CD4-positive, alpha-beta memory T cell (primary cell): Measurements from ENCODE around the gene SPEF2. TPM values are rescaled to one million over a fixed set of nuclear protein-coding genes. Genes with fewer than 3 reads are reported as not detected.

Experiments used
- CTCF ChIA-PET: fragments of 350-600 bp; sonication (Branson Sonifier 250); formaldehyde crosslinking; loops from one replicate; lab custom pipeline; 2021; ENCODE audit warnings: inconsistent platforms; ENCODE audit not compliant: partially characterized antibody; lab: Charles Lee
- POLR2A ChIA-PET: fragments of 350-600 bp; sonication (Branson Sonifier 250); formaldehyde crosslinking; loops from one replicate; lab custom pipeline; 2021; ENCODE audit not compliant: partially characterized antibody; lab: Charles Lee
- DNase-seq, 5 donors: peaks; one replicate each; pipeline versions ENCODE4 v3.0.0 to v3.0.0-alpha.2; 2020 to 2022; ENCODE audit warnings: mixed read lengths in 1 of 5
- H3K27ac ChIP-seq: one replicate; pipeline ENCODE4 v1.7.0; 2013; ENCODE audit warnings: low read depth, low read length
- H3K27me3 ChIP-seq: 2 replicates; pipeline ENCODE4 v1.7.0; 2013; ENCODE audit warnings: mild to moderate bottlenecking, low read length, moderate library complexity; ENCODE audit not compliant: insufficient read depth
- H3K36me3 ChIP-seq: 2 replicates; pipeline ENCODE4 v1.7.0; 2013; ENCODE audit warnings: mild to moderate bottlenecking, low read length, moderate library complexity; ENCODE audit not compliant: insufficient read depth
- H3K4me1 ChIP-seq: 2 replicates; pipeline ENCODE4 v1.7.0; 2013; ENCODE audit warnings: mild to moderate bottlenecking, low read length, moderate library complexity; ENCODE audit not compliant: insufficient read depth
- H3K4me3 ChIP-seq, 2 donors: one replicate each; pipeline ENCODE4 v1.7.0; 2013; ENCODE audit warnings: low read length in 2 of 2, mild to moderate bottlenecking in 1 of 2
- H3K9me3 ChIP-seq, 2 donors: one replicate each; pipeline ENCODE4 v1.7.0; 2013; ENCODE audit warnings: low read length in 2 of 2, control low read depth in 1 of 2; ENCODE audit not compliant: control insufficient read depth in 1 of 2
- H3K27ac Mint-ChIP-seq, 7 donors: one replicate each; pipeline ENCODE4 v1.8.0; 2020 to 2021; ENCODE audit warnings: mixed read lengths in 7 of 7, mild to moderate bottlenecking in 6 of 7, inconsistent platforms in 3 of 7, moderate library complexity in 3 of 7
- H3K27me3 Mint-ChIP-seq, 2 donors: one replicate each; pipeline ENCODE4 v1.8.0; 2020 to 2021; ENCODE audit warnings: mixed read lengths in 2 of 2
- H3K36me3 Mint-ChIP-seq, 2 donors: one replicate each; pipeline ENCODE4 v1.8.0; 2020 to 2021; ENCODE audit warnings: mixed read lengths in 2 of 2, inconsistent platforms in 1 of 2, mild to moderate bottlenecking in 1 of 2
- H3K4me1 Mint-ChIP-seq, 4 donors: one replicate each; pipeline ENCODE4 v1.8.0; 2020 to 2021; ENCODE audit warnings: mixed read lengths in 4 of 4, mild to moderate bottlenecking in 1 of 4
- H3K4me3 Mint-ChIP-seq, 8 donors: one replicate each; pipeline ENCODE4 v1.8.0; 2020 to 2021; ENCODE audit warnings: mixed read lengths in 8 of 8, mild to moderate bottlenecking in 7 of 8, moderate library complexity in 6 of 8, inconsistent platforms in 3 of 8
- H3K9me3 Mint-ChIP-seq, 8 donors: one replicate each; pipeline ENCODE4 v1.8.0; 2020 to 2021; ENCODE audit warnings: mixed read lengths in 8 of 8, mild to moderate bottlenecking in 5 of 8, inconsistent platforms in 3 of 8, moderate library complexity in 1 of 8
- intact Hi-C: fragments of 100-400 bp; cut with micrococcal nuclease; formaldehyde crosslinking; loops from one replicate; pipeline ENCODE4 v1.15.1; 2023
- polyA plus RNA-seq, 2 donors: library from polyadenylated mRNA; unstranded; fragments of 300-500 nt; fragmentation: Illumina TruSeq; gene quantifications; one replicate each; pipeline ENCODE4 v1.2.3, GENCODE V29; 2021
- total RNA-seq, 2 experiments: library from RNA; stranded (reverse); gene quantifications; one replicate each; pipeline ENCODE4 v1.2.3, GENCODE V29; 2021

The SPEF2 gene
- total and polyA plus RNA-seq, 4 experiments from 2014 or later = 4.0 to 15.4 (median 10.2) TPM

- DNase-seq = peak in 4 of 5 donors; percentile 46 to 62 (median 50)
- intact Hi-C loops = no loop called here
- Histone ChIP-seq H3K4me1 (peaks cover 86% of the 10 kb centered on the region), H3K36me3 (no peaks in the 10 kb centered on the region), H3K27me3 (no peaks in the 10 kb centered on the region), H3K4me3 (no peak overlapping the region), H3K9me3 (no peaks in the 10 kb centered on the region), H3K27ac (peak overlapping the region; percentile 34)
- H3K36me3 Mint-ChIP-seq = peaks cover 0 to 4% of the 10 kb centered on the region in 2 donors
- peak overlapping the region; percentile 39 to 84 (median 72) for H3K4me3 Mint-ChIP-seq
- peaks cover 55 to 90% (median 82%) of the 10 kb centered on the region in 4 donors for H3K4me1 Mint-ChIP-seq
- no peaks in the 10 kb centered on the region for H3K9me3 Mint-ChIP-seq
- POLR2A ChIA-PET = interaction anchor here (0.8 to 27.7 kb wide), 15 partner anchors 10 to 135 kb away, joined by 3 to 1081 read pairs (median 9); partner anchors contain the start of gene IL7R
- H3K27me3 Mint-ChIP-seq = no peaks in the 10 kb centered on the region
- CTCF ChIA-PET = interaction anchor here (0.7 to 6.2 kb wide), 9 partner anchors 12 to 139 kb away, joined by 3 to 52 read pairs (median 6); no protein-coding TSS in a partner anchor
- peak overlapping the region; percentile 71 to 94 (median 86) for H3K27ac Mint-ChIP-seq
Observed at GRCh38 chr5:35789732-35790456, 172.2 kb downstream of the SPEF2 start.

GRCh38 chr5:35790457-35790822 is 172.8 kb downstream of the SPEF2 start:
- Mint-ChIP-seq H3K4me1 (peaks cover 56 to 92% (median 83%) of the 10 kb centered on the region in 4 donors), H3K9me3 (no peaks in the 10 kb centered on the region), H3K27me3 (no peaks in the 10 kb centered on the region), H3K4me3 (peak overlapping the region in 7 of 8 donors; percentile 39 to 84 (median 68)), H3K36me3 (peaks cover 0 to 4% of the 10 kb centered on the region in 2 donors), H3K27ac (peak overlapping the region; percentile 71 to 94 (median 86))
- H3K4me3 ChIP-seq = no peak overlapping the region
- DNase-seq = no peak
- peaks cover 88% of the 10 kb centered on the region for H3K4me1 ChIP-seq
- H3K9me3 ChIP-seq = no peaks in the 10 kb centered on the region
- intact Hi-C loops = no loop called here
- CTCF ChIA-PET = interaction anchor here (0.7 to 6.2 kb wide), 9 partner anchors 12 to 139 kb away, joined by 3 to 52 read pairs (median 6); no protein-coding TSS in a partner anchor
- no peaks in the 10 kb centered on the region for H3K36me3 ChIP-seq
- H3K27ac ChIP-seq = peak overlapping the region; percentile 34
- POLR2A ChIA-PET = interaction anchor here (0.8 to 27.7 kb wide), 15 partner anchors 9 to 134 kb away, joined by 3 to 1081 read pairs (median 9); partner anchors contain the start of gene IL7R
- no peaks in the 10 kb centered on the region for H3K27me3 ChIP-seq

- H3K27me3 Mint-ChIP-seq = no peaks in the 10 kb centered on the region
- H3K4me3 ChIP-seq = no peak overlapping the region
- peaks cover 63 to 92% (median 81%) of the 10 kb centered on the region in 4 donors for H3K4me1 Mint-ChIP-seq
- no peaks in the 10 kb centered on the region for H3K9me3 ChIP-seq
- peak overlapping the region; percentile 84 to 97 (median 89) for H3K27ac Mint-ChIP-seq
- H3K36me3 ChIP-seq = no peaks in the 10 kb centered on the region
- peaks cover 93% of the 10 kb centered on the region for H3K4me1 ChIP-seq
- H3K9me3 Mint-ChIP-seq = peaks cover 0 to 4% (median 0%) of the 10 kb centered on the region in 8 donors
- H3K27ac ChIP-seq = peak overlapping the region; percentile 12
- ChIA-PET CTCF (interaction anchor here (0.9 to 3.8 kb wide), 12 partner anchors 9 to 143 kb away, joined by 3 to 38 read pairs (median 4); partner anchors contain the start of gene IL7R), POLR2A (interaction anchor here (0.9 to 27.7 kb wide), 15 partner anchors 8 to 131 kb away, joined by 3 to 1081 read pairs (median 21); partner anchors contain the start of gene IL7R)
- intact Hi-C loops = loop anchor here (1.0 kb wide), 2 partner anchors 8 to 9 kb away; no protein-coding TSS in a partner anchor
- no peaks in the 10 kb centered on the region for H3K27me3 ChIP-seq
- DNase-seq = peak in 1 of 5 donors; percentile 38
- peaks cover 2% of the 10 kb centered on the region in 2 donors for H3K36me3 Mint-ChIP-seq
- peak overlapping the region in 6 of 8 donors; percentile 58 to 89 (median 62) for H3K4me3 Mint-ChIP-seq
Observed at GRCh38 chr5:35794328-35794619, 176.6 kb downstream of the SPEF2 start.

GRCh38 chr5:35794684-35795375 is 177.2 kb downstream of the SPEF2 start:
- Histone ChIP-seq H3K27ac (peak overlapping the region; percentile 12), H3K36me3 (no peaks in the 10 kb centered on the region), H3K9me3 (no peaks in the 10 kb centered on the region), H3K4me1 (peaks cover 88% of the 10 kb centered on the region), H3K27me3 (no peaks in the 10 kb centered on the region), H3K4me3 (peak overlapping the region in 1 of 2 donors; percentile 22)
- ChIA-PET CTCF (interaction anchor here (0.9 to 3.8 kb wide), 12 partner anchors 9 to 143 kb away, joined by 3 to 38 read pairs (median 4); partner anchors contain the start of gene IL7R), POLR2A (interaction anchor here (0.9 to 27.7 kb wide), 15 partner anchors 9 to 130 kb away, joined by 3 to 1081 read pairs (median 21); partner anchors contain the start of gene IL7R)
- H3K27ac Mint-ChIP-seq = peak overlapping the region; percentile 84 to 97 (median 89)
- H3K4me1 Mint-ChIP-seq = peaks cover 57 to 92% (median 78%) of the 10 kb centered on the region in 4 donors
- H3K9me3 Mint-ChIP-seq = peaks cover 0 to 4% (median 0%) of the 10 kb centered on the region in 8 donors
- peak overlapping the region; percentile 33 to 89 (median 60) for H3K4me3 Mint-ChIP-seq
- intact Hi-C loops = loop anchor here (1.0 kb wide), 2 partner anchors 8 to 9 kb away; no protein-coding TSS in a partner anchor
- H3K27me3 Mint-ChIP-seq = no peaks in the 10 kb centered on the region
- no peak for DNase-seq
- peaks cover 2 to 5% of the 10 kb centered on the region in 2 donors for H3K36me3 Mint-ChIP-seq

GRCh38 chr5:35799181-35799580 is 181.5 kb downstream of the SPEF2 start:
- peaks cover 71% of the 10 kb centered on the region for H3K4me1 ChIP-seq
- ChIA-PET CTCF (interaction anchor here (1.2 to 1.3 kb wide), 2 partner anchors 10 to 11 kb away, joined by 3 read pairs; no protein-coding TSS in a partner anchor), POLR2A (interaction anchor here (0.9 to 27.7 kb wide), 8 partner anchors 9 to 82 kb away, joined by 3 to 1081 read pairs (median 6); partner anchors contain the start of gene IL7R)
- H3K27ac ChIP-seq = no peak overlapping the region
- peaks cover 55 to 87% (median 76%) of the 10 kb centered on the region in 4 donors for H3K4me1 Mint-ChIP-seq
- DNase-seq = no peak
- H3K4me3 Mint-ChIP-seq = peak overlapping the region in 1 of 8 donors; percentile 4
- no peaks in the 10 kb centered on the region for H3K36me3 ChIP-seq
- peaks cover 2 to 5% of the 10 kb centered on the region in 2 donors for H3K36me3 Mint-ChIP-seq
- H3K27ac Mint-ChIP-seq = peak overlapping the region in 5 of 7 donors; percentile 55 to 77 (median 71)
- intact Hi-C loops = no loop called here
- H3K4me3 ChIP-seq = no peak overlapping the region
- H3K9me3 Mint-ChIP-seq = peaks cover 0 to 4% (median 0%) of the 10 kb centered on the region in 8 donors
- H3K9me3 ChIP-seq = no peaks in the 10 kb centered on the region
- no peaks in the 10 kb centered on the region for H3K27me3 ChIP-seq
- H3K27me3 Mint-ChIP-seq = no peaks in the 10 kb centered on the region

GRCh38 chr5:35799753-35800152 is 182.1 kb downstream of the SPEF2 start:
- intact Hi-C loops = no loop called here
- peaks cover 0 to 4% (median 0%) of the 10 kb centered on the region in 8 donors for H3K9me3 Mint-ChIP-seq
- peaks cover 55 to 87% (median 76%) of the 10 kb centered on the region in 4 donors for H3K4me1 Mint-ChIP-seq
- H3K27ac Mint-ChIP-seq = peak overlapping the region in 4 of 7 donors; percentile 64 to 77 (median 74)
- no peaks in the 10 kb centered on the region for H3K27me3 ChIP-seq
- H3K36me3 ChIP-seq = no peaks in the 10 kb centered on the region
- peak overlapping the region in 1 of 8 donors; percentile 4 for H3K4me3 Mint-ChIP-seq
- H3K36me3 Mint-ChIP-seq = peaks cover 2 to 5% of the 10 kb centered on the region in 2 donors
- no peaks in the 10 kb centered on the region for H3K27me3 Mint-ChIP-seq
- H3K9me3 ChIP-seq = no peaks in the 10 kb centered on the region
- CTCF ChIA-PET = interaction anchor here (1.2 to 1.3 kb wide), 2 partner anchors 10 to 12 kb away, joined by 3 read pairs; no protein-coding TSS in a partner anchor
- no peak for DNase-seq
- no peak overlapping the region for H3K4me3 ChIP-seq
- POLR2A ChIA-PET = interaction anchor here (0.9 to 27.7 kb wide), 7 partner anchors 9 to 82 kb away, joined by 3 to 1081 read pairs (median 6); partner anchors contain the start of gene IL7R
- H3K4me1 ChIP-seq = peaks cover 71% of the 10 kb centered on the region
- H3K27ac ChIP-seq = no peak overlapping the region
